ENCODE results near the gene MVP. TPM values are rescaled to one million over a fixed set of nuclear protein-coding genes. Genes with fewer than 3 reads are reported as not detected.

The MVP gene
- total RNA-seq, 1 experiment from 2014 or later = 75.1 TPM

DNA sequence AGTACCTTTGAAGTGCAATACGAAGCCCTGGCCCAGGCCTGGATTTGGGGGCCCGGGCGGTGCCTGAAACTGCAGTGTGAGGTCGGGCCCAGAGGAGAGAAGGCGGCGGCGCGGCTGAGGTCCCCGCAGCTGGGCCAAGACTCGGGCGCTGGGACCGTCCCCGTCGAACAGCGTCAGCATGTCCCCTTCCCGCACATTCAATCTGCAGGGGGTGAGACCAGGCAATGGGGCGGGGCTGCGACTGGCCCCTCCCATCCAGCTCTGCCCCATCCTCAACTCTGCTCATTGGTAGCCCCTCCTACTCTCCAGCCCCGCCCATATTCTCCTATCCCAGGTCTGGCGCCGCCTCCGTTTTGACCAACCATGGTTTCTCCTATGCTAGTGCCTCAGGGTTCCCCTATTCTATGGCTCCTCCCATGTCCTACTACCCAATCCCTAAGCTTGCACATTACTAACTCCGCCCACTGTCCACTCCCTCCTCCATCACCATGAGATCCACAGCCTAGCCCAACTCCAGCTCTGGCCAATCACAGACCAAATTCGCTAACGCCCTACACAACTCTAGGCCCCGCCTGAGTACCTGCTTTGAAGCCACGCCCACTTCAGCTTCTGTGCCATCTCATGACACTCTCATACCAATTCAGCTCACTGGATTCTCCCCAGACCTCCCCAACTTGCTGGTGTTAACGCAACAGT, 57.2 kb downstream of the MVP start:
- Histone ChIP-seq H3K9me3 (ENCODE audit: control insufficient read depth in 1 of 2, insufficient read depth in 1 of 2, low read depth in 1 of 2, low read length in 2 of 2) (no peaks in the 10 kb centered on the region), H3K9me2 (ENCODE audit: insufficient read depth) (no peaks in the 10 kb centered on the region), H3K4me3 (replicated peaks in 1 of 2; ENCODE audit: low read depth in 1 of 2, low read length in 2 of 2) (no peak overlapping the region), H3K9ac (ENCODE audit: low read length) (no peak overlapping the region), H3K27ac (ENCODE audit: low read depth, low read length) (no peak overlapping the region), H3K36me3 (ENCODE audit: control insufficient read depth in 1 of 2, insufficient read depth in 2 of 2, low read length in 2 of 2) (no peaks in the 10 kb centered on the region), H3K4me2 (ENCODE audit: low read length) (no peak overlapping the region), H2AFZ (ENCODE audit: low read depth, low read length, poor library complexity, severe bottlenecking) (no peak overlapping the region), H3K79me2 (ENCODE audit: insufficient read depth, low read length) (no peaks in the 10 kb centered on the region), H3K27me3 (ENCODE audit: insufficient read depth, low read length) (no peaks in the 10 kb centered on the region), H3K4me1 (ENCODE audit: control insufficient read depth in 1 of 2, insufficient read depth in 2 of 2, low read length in 2 of 2) (0 out of 4 replicates have a peak, but pooled peaks cover 0 to 4% of the 10 kb centered on the region in 2 experiments), H4K20me1 (ENCODE audit: insufficient read depth) (no peaks in the 10 kb centered on the region)
- ChIA-PET CTCF (no interaction called here), RAD21 (ENCODE audit: low non-redundant PET in 1 of 2, low total read pairs in 2 of 2, uncharacterized antibody in 2 of 2, unreplicated experiment in 2 of 2) (interaction anchor here in 1 of 2 experiments (0.7 kb wide), 1 partner anchor 22 kb away, joined by 3 read pairs; the partner anchor contains the start of gene SEZ6L2), POLR2A (no interaction called here)
- peak; percentile 93 for ATAC-seq
- DNase-seq (ENCODE audit: low read depth, low spot score) = peak; percentile 66
- intact Hi-C loops (cut with micrococcal nuclease) = no loop called here
- BruUV-seq (replicated peaks) = no TSS peak
- TF ChIP-seq POLR2AphosphoS5 (IDR thresholded peaks at IDR 0.05; ENCODE audit: low read depth, low read length) = no peak
- TF ChIP-seq, protein P1, sequence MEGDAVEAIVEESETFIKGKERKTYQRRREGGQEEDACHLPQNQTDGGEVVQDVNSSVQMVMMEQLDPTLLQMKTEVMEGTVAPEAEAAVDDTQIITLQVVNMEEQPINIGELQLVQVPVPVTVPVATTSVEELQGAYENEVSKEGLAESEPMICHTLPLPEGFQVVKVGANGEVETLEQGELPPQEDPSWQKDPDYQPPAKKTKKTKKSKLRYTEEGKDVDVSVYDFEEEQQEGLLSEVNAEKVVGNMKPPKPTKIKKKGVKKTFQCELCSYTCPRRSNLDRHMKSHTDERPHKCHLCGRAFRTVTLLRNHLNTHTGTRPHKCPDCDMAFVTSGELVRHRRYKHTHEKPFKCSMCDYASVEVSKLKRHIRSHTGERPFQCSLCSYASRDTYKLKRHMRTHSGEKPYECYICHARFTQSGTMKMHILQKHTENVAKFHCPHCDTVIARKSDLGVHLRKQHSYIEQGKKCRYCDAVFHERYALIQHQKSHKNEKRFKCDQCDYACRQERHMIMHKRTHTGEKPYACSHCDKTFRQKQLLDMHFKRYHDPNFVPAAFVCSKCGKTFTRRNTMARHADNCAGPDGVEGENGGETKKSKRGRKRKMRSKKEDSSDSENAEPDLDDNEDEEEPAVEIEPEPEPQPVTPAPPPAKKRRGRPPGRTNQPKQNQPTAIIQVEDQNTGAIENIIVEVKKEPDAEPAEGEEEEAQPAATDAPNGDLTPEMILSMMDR (IDR thresholded peaks at IDR 0.05 in 2 of 3, conservative IDR thresholded peaks at IDR 0.05 in 1 of 3; ENCODE audit: borderline replicate concordance in 1 of 3, insufficient read depth in 1 of 3, low read depth in 2 of 3, low read length in 2 of 3) = no peak
- no peak for TF ChIP-seq SRF (IDR thresholded peaks at IDR 0.05; ENCODE audit: low read depth)
- TF ChIP-seq ELF1 (IDR thresholded peaks at IDR 0.05; ENCODE audit: borderline replicate concordance, low read depth) = no peak
- TF ChIP-seq, protein P2, sequence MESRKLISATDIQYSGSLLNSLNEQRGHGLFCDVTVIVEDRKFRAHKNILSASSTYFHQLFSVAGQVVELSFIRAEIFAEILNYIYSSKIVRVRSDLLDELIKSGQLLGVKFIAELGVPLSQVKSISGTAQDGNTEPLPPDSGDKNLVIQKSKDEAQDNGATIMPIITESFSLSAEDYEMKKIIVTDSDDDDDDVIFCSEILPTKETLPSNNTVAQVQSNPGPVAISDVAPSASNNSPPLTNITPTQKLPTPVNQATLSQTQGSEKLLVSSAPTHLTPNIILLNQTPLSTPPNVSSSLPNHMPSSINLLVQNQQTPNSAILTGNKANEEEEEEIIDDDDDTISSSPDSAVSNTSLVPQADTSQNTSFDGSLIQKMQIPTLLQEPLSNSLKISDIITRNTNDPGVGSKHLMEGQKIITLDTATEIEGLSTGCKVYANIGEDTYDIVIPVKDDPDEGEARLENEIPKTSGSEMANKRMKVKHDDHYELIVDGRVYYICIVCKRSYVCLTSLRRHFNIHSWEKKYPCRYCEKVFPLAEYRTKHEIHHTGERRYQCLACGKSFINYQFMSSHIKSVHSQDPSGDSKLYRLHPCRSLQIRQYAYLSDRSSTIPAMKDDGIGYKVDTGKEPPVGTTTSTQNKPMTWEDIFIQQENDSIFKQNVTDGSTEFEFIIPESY (IDR thresholded peaks at IDR 0.05; ENCODE audit: extremely low read depth, insufficient replicate concordance, low read length) = no peak
- TF ChIP-seq TCF7L2 (IDR thresholded peaks at IDR 0.05; ENCODE audit: borderline replicate concordance, extremely low read depth, insufficient read depth, insufficient read length) = no peak
- TF ChIP-seq CEBPB (IDR thresholded peaks at IDR 0.05; ENCODE audit: low read depth) = no peak
- no peak for TF ChIP-seq FOSL1 (IDR thresholded peaks at IDR 0.05; ENCODE audit: low read depth)
- no peak for TF ChIP-seq CBX3 (IDR thresholded peaks at IDR 0.05; ENCODE audit: low read depth)
- TF ChIP-seq RAD21 (IDR thresholded peaks at IDR 0.05; ENCODE audit: low read depth) = no peak
- TF ChIP-seq, protein P3, sequence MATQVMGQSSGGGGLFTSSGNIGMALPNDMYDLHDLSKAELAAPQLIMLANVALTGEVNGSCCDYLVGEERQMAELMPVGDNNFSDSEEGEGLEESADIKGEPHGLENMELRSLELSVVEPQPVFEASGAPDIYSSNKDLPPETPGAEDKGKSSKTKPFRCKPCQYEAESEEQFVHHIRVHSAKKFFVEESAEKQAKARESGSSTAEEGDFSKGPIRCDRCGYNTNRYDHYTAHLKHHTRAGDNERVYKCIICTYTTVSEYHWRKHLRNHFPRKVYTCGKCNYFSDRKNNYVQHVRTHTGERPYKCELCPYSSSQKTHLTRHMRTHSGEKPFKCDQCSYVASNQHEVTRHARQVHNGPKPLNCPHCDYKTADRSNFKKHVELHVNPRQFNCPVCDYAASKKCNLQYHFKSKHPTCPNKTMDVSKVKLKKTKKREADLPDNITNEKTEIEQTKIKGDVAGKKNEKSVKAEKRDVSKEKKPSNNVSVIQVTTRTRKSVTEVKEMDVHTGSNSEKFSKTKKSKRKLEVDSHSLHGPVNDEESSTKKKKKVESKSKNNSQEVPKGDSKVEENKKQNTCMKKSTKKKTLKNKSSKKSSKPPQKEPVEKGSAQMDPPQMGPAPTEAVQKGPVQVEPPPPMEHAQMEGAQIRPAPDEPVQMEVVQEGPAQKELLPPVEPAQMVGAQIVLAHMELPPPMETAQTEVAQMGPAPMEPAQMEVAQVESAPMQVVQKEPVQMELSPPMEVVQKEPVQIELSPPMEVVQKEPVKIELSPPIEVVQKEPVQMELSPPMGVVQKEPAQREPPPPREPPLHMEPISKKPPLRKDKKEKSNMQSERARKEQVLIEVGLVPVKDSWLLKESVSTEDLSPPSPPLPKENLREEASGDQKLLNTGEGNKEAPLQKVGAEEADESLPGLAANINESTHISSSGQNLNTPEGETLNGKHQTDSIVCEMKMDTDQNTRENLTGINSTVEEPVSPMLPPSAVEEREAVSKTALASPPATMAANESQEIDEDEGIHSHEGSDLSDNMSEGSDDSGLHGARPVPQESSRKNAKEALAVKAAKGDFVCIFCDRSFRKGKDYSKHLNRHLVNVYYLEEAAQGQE (IDR thresholded peaks at IDR 0.05; ENCODE audit: low read depth) = no peak
- TF ChIP-seq YY1 (IDR thresholded peaks at IDR 0.05; ENCODE audit: extremely low read depth, insufficient replicate concordance, low read depth, low read length) = no peak

All from HCT116 (cell line).